Uterus (tissue), 4 donors: ENCODE results near the gene FSHR. TPM values are rescaled to one million over a fixed set of nuclear protein-coding genes. Genes with fewer than 3 reads are reported as not detected.

Experiments
- DNase-seq, 2 donors: peaks; one replicate each; pipeline ENCODE4 v3.0.0-alpha.2; 2019 to 2020
- H3K27ac ChIP-seq, 2 donors: fragments of 200-600 bp; sonication (generic); 1 replicate in 1 of 2; 2 replicates in 1 of 2; pipeline ENCODE4 v1.5.1; 2016 to 2018
- H3K27me3 ChIP-seq, 2 donors: fragments of 200-600 bp; sonication (generic); one replicate each; pipeline ENCODE4 v1.5.1; 2018 to 2019; ENCODE audit warnings: control low read depth in 1 of 2
- H3K36me3 ChIP-seq, 2 donors: fragments of 200-600 bp; sonication (generic); one replicate each; pipeline ENCODE4 v1.5.1; 2019; ENCODE audit warnings: control low read depth in 1 of 2
- H3K4me1 ChIP-seq, 2 donors: fragments of 200-600 bp; sonication (generic); one replicate each; pipeline ENCODE4 v1.5.1; 2018 to 2019; ENCODE audit warnings: control low read depth in 1 of 2
- H3K4me3 ChIP-seq, 2 donors: fragments of 200-600 bp; sonication (generic); 1 replicate in 1 of 2; 2 replicates in 1 of 2; pipeline ENCODE4 v1.5.1; 2018 to 2019; ENCODE audit warnings: mild to moderate bottlenecking in 1 of 2
- H3K9me3 ChIP-seq, 2 donors: fragments of 200-600 bp; sonication (generic); one replicate each; pipeline ENCODE4 v1.5.1; 2019; ENCODE audit warnings: control low read depth in 1 of 2
- CTCF ChIP-seq, 4 experiments: fragments of 200-600 bp in 2 of 4; fragments of 450-650 bp in 2 of 4; sonication (generic) in 2 of 4; IDR thresholded peaks; one replicate each; pipeline ENCODE4 v1.5.1; 2016 to 2019; ENCODE audit warnings: antibody characterized with exemption in 4 of 4, mild to moderate bottlenecking in 2 of 4, moderate library complexity in 1 of 4
- POLR2A ChIP-seq, 2 donors: fragments of 450-650 bp; IDR thresholded peaks; one replicate each; pipeline ENCODE4 v1.6.1; 2016; ENCODE audit warnings: antibody characterized with exemption in 2 of 2, mild to moderate bottlenecking in 1 of 2, moderate library complexity in 1 of 2
- intact Hi-C: fragments of 100-400 bp; cut with DNase I; formaldehyde crosslinking; loops from one replicate; pipeline ENCODE4 v1.15.1; 2023; ENCODE audit warnings: low total_unique reads
- total RNA-seq, 4 donors: library from RNA; depleted of rRNA in 3 of 4; stranded (reverse); fragments of >200 nt in 3 of 4; gene quantifications; one replicate each; pipeline versions ENCODE4 v1.1.0 to v1.2.4, GENCODE V29; 2014 to 2023
- donor health status: DM: yes; HTN: yes; CAD: no.

The FSHR gene
- total RNA-seq, 4 donors from 2014 or later: not detected

DNA sequence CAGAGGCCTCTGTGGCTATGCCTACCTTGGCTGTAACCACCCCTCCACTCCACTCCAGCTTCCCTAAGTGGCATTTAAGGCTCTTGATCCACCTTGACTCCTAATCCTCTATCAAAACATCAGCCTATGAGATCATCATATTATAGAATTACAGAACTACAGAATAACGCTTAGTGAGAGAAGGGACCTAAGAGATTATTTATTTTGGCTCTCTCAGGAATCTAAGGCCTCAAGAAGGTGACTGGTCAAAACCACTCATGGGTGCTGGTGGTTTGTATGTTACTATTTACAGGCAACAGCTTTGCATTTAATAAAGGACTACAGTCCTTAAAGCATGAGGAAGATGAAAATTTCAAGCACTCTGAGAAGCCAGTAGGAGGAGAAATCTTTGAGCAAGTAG, 118.8 kb downstream of the FSHR start:
- intact Hi-C loops: no loop called here
- no peak for DNase-seq
- H3K27me3 ChIP-seq: no peaks in the 10 kb centered on the region
- H3K4me1 ChIP-seq: no peaks in the 10 kb centered on the region
- no peaks in the 10 kb centered on the region for H3K36me3 ChIP-seq
- H3K9me3 ChIP-seq: no peaks in the 10 kb centered on the region
- no peak overlapping the region for H3K27ac ChIP-seq
- H3K4me3 ChIP-seq: no peak overlapping the region
- no peak for TF ChIP-seq POLR2A (IDR thresholded peaks at IDR 0.05)
- TF ChIP-seq CTCF (IDR thresholded peaks at IDR 0.05): no peak

- no peak for DNase-seq
- Histone ChIP-seq H3K36me3 (no peaks in the 10 kb centered on the region), H3K27ac (no peak overlapping the region), H3K9me3 (no peaks in the 10 kb centered on the region), H3K4me1 (no peaks in the 10 kb centered on the region), H3K27me3 (no peaks in the 10 kb centered on the region), H3K4me3 (no peak overlapping the region)
- TF ChIP-seq POLR2A (IDR thresholded peaks at IDR 0.05): no peak
- no peak for TF ChIP-seq CTCF (IDR thresholded peaks at IDR 0.05)
- intact Hi-C loops: no loop called here
Measured at GRCh38 chr2:49033394-49034185, 120.7 kb downstream of the FSHR start.

- no peaks in the 10 kb centered on the region for H3K27me3 ChIP-seq
- no peak overlapping the region for H3K4me3 ChIP-seq
- H3K9me3 ChIP-seq: no peaks in the 10 kb centered on the region
- H3K36me3 ChIP-seq: no peaks in the 10 kb centered on the region
- intact Hi-C loops: no loop called here
- TF ChIP-seq POLR2A (IDR thresholded peaks at IDR 0.05): no peak
- no peak for TF ChIP-seq CTCF (IDR thresholded peaks at IDR 0.05)
- no peak overlapping the region for H3K27ac ChIP-seq
- H3K4me1 ChIP-seq: no peaks in the 10 kb centered on the region
- DNase-seq: no peak
Measured at GRCh38 chr2:49032936-49033335, 121.4 kb downstream of the FSHR start.

DNA sequence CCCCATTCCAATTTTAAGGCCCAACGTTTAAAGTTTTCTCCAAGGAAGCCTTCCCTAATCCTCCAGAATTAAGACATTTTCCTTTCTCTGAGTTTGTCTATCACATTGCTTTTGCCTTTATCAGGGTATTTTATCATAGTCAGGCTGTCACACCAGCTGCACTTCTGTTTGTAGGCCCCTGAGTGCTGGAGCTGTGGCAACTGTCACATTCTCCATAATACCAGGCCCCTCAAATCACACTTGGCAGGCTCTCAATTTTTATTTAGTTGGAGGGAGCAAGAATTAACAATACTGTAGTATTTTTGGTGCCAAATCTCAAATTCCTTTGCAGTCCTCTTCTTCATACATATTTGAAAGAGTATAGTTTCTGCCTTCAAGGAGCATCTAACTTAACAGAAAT, 122.2 kb downstream of the FSHR start:
- H3K27ac ChIP-seq: no peak overlapping the region
- intact Hi-C loops: no loop called here
- H3K9me3 ChIP-seq: no peaks in the 10 kb centered on the region
- no peak for DNase-seq
- H3K27me3 ChIP-seq: no peaks in the 10 kb centered on the region
- TF ChIP-seq POLR2A (IDR thresholded peaks at IDR 0.05) (no peak), CTCF (IDR thresholded peaks at IDR 0.05) (no peak)
- H3K4me3 ChIP-seq: no peak overlapping the region
- H3K4me1 ChIP-seq: no peaks in the 10 kb centered on the region
- H3K36me3 ChIP-seq: no peaks in the 10 kb centered on the region

- no peaks in the 10 kb centered on the region for H3K4me1 ChIP-seq
- no peak for TF ChIP-seq POLR2A (IDR thresholded peaks at IDR 0.05)
- no peak for TF ChIP-seq CTCF (IDR thresholded peaks at IDR 0.05)
- no peaks in the 10 kb centered on the region for H3K9me3 ChIP-seq
- no peak overlapping the region for H3K27ac ChIP-seq
- intact Hi-C loops: no loop called here
- H3K4me3 ChIP-seq: no peak overlapping the region
- no peaks in the 10 kb centered on the region for H3K27me3 ChIP-seq
- no peak for DNase-seq
- no peaks in the 10 kb centered on the region for H3K36me3 ChIP-seq
Measured at GRCh38 chr2:49029406-49029805, 124.9 kb downstream of the FSHR start.
